OCI-LY1 (cell line): Measurements from ENCODE around the gene DQX1.
"Not testable (repeated sequence)": the region's sequence is repeated elsewhere in the genome, so short reads cannot be mapped to it uniquely, and the experiment has no call there.

Experiments used
- H2AFZ ChIP-seq: fragments of 200-600 bp; sonication (generic), shearing (Covaris generic); 2 replicates; pipeline ENCODE4 v1.6.0; 2014; ENCODE audit warnings: antibody characterized with exemption, mild to moderate bottlenecking, low read length
- H3F3A ChIP-seq: fragments of 200-600 bp; sonication (generic), shearing (Covaris generic); 2 replicates; pipeline ENCODE4 v1.6.0; 2014; ENCODE audit warnings: mild to moderate bottlenecking, antibody characterized with exemption, low read length, moderate library complexity; ENCODE audit not compliant: insufficient read depth
- H3K27ac ChIP-seq: fragments of 200-600 bp; sonication (generic); 2 replicates; pipeline ENCODE4 v1.5.1; 2014; ENCODE audit warnings: low read length, mixed run types, mild to moderate bottlenecking, low read depth; ENCODE audit not compliant: poor library complexity, severe bottlenecking
- H3K27me3 ChIP-seq: fragments of 200-600 bp; sonication (generic); 2 replicates; pipeline ENCODE4 v1.6.0; 2014; ENCODE audit warnings: antibody characterized with exemption, mild to moderate bottlenecking, low read length, moderate library complexity; ENCODE audit not compliant: insufficient read depth
- H3K36me3 ChIP-seq: fragments of 200-600 bp; sonication (generic); 2 replicates; pipeline ENCODE4 v1.6.1; 2014; ENCODE audit warnings: mild to moderate bottlenecking, antibody characterized with exemption, low read length, moderate library complexity, mixed read lengths; ENCODE audit not compliant: insufficient read depth
- H3K4me1 ChIP-seq: fragments of 200-600 bp; sonication (generic); 2 replicates; pipeline ENCODE4 v1.5.1; 2014; ENCODE audit warnings: mild to moderate bottlenecking, low read length, moderate library complexity; ENCODE audit not compliant: insufficient read depth, severe bottlenecking
- H3K4me2 ChIP-seq: fragments of 200-600 bp; sonication (generic), shearing (Covaris generic); 2 replicates; pipeline ENCODE4 v1.6.1; 2014; ENCODE audit warnings: low read length
- H3K4me3 ChIP-seq: fragments of 200-600 bp; sonication (generic); 2 replicates; pipeline ENCODE4 v1.5.1; 2014; ENCODE audit warnings: low read length, low read depth, mild to moderate bottlenecking, mixed read lengths; ENCODE audit not compliant: poor library complexity, severe bottlenecking
- H3K79me2 ChIP-seq: fragments of 200-600 bp; shearing (Covaris generic); 2 replicates; pipeline ENCODE4 v1.6.1; 2016; ENCODE audit warnings: mixed run types, low read length, mixed read lengths; ENCODE audit not compliant: insufficient read depth
- H3K9ac ChIP-seq: fragments of 200-600 bp; sonication (generic), shearing (Covaris generic); 2 replicates; pipeline ENCODE4 v1.6.1; 2014; ENCODE audit warnings: mild to moderate bottlenecking, low read length, mixed read lengths
- H3K9me2 ChIP-seq: fragments of 200-600 bp; sonication (generic), shearing (Covaris generic); 2 replicates; pipeline ENCODE4 v1.6.1; 2014; ENCODE audit warnings: low read depth, mild to moderate bottlenecking, low read length, mixed read lengths
- H3K9me3 ChIP-seq: fragments of 200-600 bp; shearing (Covaris generic); 2 replicates; pipeline ENCODE4 v1.6.1; 2014; ENCODE audit warnings: low read length, mixed read lengths
- H4K20me1 ChIP-seq: fragments of 200-600 bp; sonication (generic), shearing (Covaris generic); 2 replicates; pipeline ENCODE4 v1.6.0; 2016; ENCODE audit warnings: mild to moderate bottlenecking, low read length; ENCODE audit not compliant: insufficient read depth
- EZH2 ChIP-seq: fragments of 200-600 bp; sonication (generic), shearing (Covaris generic); IDR thresholded peaks from 2 replicates; pipeline ENCODE4 v1.8.0; 2017; ENCODE audit warnings: borderline replicate concordance, mixed run types, mild to moderate bottlenecking, antibody characterized with exemption, low read length, moderate library complexity, mixed read lengths
- TF ChIP-seq, protein P1 (sequence below): fragments of 200-600 bp; sonication (generic), shearing (Covaris generic); IDR thresholded peaks from 2 replicates; pipeline ENCODE4 v1.5.1; 2017; ENCODE audit warnings: mild to moderate bottlenecking, antibody characterized with exemption, low read length, moderate library complexity, mixed read lengths

The DQX1 gene

DNA sequence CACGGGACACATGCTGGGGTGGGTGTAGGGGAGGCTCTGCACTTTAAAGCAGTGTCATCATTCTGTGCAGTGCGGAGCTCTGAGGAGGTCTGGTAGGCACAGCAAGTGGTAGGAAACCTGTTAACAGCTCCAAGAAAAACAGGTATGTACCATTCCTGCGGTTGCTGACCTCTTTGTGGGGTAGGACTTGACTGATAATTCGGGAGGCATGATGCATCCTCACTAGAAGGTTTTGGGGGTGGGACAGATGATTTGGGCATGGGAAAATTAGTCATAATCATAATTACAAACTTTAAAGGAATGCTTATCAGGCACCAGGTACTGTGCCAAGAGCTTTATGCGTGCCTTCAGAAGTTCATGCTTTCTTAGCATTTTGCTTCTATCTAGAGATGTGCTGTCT, 38.2 kb upstream of the DQX1 start:
- Histone ChIP-seq H3K9me3 (no peaks in the 10 kb centered on the region), H3K9ac (no peak overlapping the region), H3K4me2 (no peak overlapping the region), H3K4me1 (no peaks in the 10 kb centered on the region), H3K9me2 (no peaks in the 10 kb centered on the region), H4K20me1 (no peaks in the 10 kb centered on the region), H3K27ac (no peak overlapping the region), H3K79me2 (no peaks in the 10 kb centered on the region), H3K27me3 (no peaks in the 10 kb centered on the region), H3K36me3 (no peaks in the 10 kb centered on the region), H2AFZ (no peak overlapping the region), H3F3A (no peaks in the 10 kb centered on the region), H3K4me3 (no peak overlapping the region)
- TF ChIP-seq, protein P1, sequence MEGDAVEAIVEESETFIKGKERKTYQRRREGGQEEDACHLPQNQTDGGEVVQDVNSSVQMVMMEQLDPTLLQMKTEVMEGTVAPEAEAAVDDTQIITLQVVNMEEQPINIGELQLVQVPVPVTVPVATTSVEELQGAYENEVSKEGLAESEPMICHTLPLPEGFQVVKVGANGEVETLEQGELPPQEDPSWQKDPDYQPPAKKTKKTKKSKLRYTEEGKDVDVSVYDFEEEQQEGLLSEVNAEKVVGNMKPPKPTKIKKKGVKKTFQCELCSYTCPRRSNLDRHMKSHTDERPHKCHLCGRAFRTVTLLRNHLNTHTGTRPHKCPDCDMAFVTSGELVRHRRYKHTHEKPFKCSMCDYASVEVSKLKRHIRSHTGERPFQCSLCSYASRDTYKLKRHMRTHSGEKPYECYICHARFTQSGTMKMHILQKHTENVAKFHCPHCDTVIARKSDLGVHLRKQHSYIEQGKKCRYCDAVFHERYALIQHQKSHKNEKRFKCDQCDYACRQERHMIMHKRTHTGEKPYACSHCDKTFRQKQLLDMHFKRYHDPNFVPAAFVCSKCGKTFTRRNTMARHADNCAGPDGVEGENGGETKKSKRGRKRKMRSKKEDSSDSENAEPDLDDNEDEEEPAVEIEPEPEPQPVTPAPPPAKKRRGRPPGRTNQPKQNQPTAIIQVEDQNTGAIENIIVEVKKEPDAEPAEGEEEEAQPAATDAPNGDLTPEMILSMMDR: no peak
- TF ChIP-seq EZH2: no peak

DNA sequence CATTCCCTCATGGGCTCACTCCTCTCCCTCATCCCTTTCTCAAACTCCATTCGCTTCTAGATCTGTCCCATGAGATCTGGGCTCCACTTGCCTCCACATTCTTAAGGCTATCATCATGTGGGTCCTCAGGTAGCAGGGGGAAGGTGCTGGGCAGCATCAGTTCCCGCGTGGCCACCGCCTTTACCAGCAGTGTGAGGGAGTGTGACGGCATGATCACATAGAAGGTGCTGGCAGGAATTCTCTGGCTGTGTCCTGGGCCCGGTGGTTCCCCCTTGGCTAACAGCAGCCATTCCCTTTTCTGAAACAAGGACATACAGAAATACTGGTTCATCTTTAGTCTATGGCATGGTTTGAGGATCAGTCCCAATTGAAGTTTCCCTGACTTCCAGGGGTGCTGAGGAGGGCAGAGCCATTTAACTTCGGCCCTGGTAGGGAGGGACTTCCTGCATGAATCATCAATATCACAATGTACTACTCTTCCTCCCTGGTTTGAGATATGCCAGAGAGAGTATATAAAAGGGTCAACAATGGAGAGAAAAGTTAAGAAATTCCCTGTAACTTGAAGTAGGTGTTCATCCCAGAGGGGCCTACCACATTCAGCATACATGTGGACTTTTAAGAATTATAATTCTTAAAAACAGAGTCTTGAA, 36.2 kb upstream of the DQX1 start:
- Histone ChIP-seq H3K4me2 (no peak overlapping the region), H3K27ac (no peak overlapping the region), H3K79me2 (no peaks in the 10 kb centered on the region), H3K4me3 (no peak overlapping the region), H3K9me2 (no peaks in the 10 kb centered on the region), H3K36me3 (no peaks in the 10 kb centered on the region), H3K9ac (no peak overlapping the region), H3K9me3 (no peaks in the 10 kb centered on the region), H3F3A (no peaks in the 10 kb centered on the region), H3K4me1 (no peaks in the 10 kb centered on the region), H2AFZ (no peak overlapping the region), H4K20me1 (no peaks in the 10 kb centered on the region), H3K27me3 (no peaks in the 10 kb centered on the region)
- TF ChIP-seq, protein P1: no peak
- TF ChIP-seq EZH2: no peak

DNA sequence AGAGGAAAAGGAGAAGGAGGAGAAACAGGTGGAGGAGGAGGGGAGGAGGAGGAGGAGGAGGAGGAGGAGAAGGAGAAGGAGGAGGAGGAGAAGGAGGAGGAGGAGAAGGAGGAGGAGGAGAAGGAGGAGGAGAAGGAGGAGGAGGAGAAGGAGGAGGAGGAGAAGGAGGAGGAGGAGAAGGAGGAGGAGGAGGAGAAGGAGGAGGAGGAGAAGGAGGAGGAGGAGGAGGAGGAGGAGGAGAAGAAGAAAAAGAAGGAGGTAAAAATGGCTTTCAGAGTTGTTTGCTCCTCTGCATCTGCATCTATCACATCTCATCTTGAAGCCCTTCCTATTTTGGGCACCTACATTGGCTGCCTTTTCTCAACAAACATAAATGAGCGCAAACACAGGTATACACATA, 35.0 kb upstream of the DQX1 start:
- not testable (repeated sequence) for H3K4me3 ChIP-seq, H3K36me3 ChIP-seq, H3K9me3 ChIP-seq, H3K4me2 ChIP-seq, H2AFZ ChIP-seq, H3K27me3 ChIP-seq, H3F3A ChIP-seq, H3K9ac ChIP-seq, H3K27ac ChIP-seq, H3K4me1 ChIP-seq, H3K79me2 ChIP-seq, H3K9me2 ChIP-seq, H4K20me1 ChIP-seq

DNA sequence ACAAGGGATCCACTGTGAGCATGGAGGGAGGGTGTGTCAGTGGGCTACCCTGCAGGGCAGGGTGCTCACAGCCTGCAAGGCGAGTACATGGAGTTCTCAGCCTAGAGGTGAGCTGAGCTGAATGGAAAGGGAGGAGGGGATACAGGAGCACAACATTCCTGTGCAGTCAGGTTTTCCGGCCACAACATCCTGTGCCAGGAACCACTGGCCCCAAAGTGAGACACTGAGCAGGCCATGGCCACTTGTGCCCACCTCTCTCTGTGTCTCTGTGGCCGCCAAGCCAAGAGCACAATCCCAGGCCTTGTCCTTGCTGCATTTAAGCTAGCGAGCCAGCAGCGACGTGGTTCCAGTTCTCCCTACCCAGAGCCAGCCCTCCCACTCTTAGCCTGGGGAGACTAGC, 34.6 kb upstream of the DQX1 start:
- Histone ChIP-seq H3K4me1 (peaks cover 1% of the 10 kb centered on the region), H3K36me3 (peaks cover 6% of the 10 kb centered on the region; the same call in 1 of the 2 replicates), H3K79me2 (no peaks in the 10 kb centered on the region), H3K27me3 (no peaks in the 10 kb centered on the region), H4K20me1 (no peaks in the 10 kb centered on the region), H3K9me2 (no peaks in the 10 kb centered on the region), H3K9me3 (no peaks in the 10 kb centered on the region), H3K4me2 (no peak overlapping the region), H3K9ac (no peak overlapping the region), H3K4me3 (no peak overlapping the region), H3F3A (no peaks in the 10 kb centered on the region), H3K27ac (no peak overlapping the region), H2AFZ (no peak overlapping the region)
- TF ChIP-seq, protein P1: no peak
- TF ChIP-seq EZH2: no peak
